HepG2 (cell line): Measurements from ENCODE around the gene CMTR2. TPM values are rescaled to one million over a fixed set of nuclear protein-coding genes. Genes with fewer than 3 reads are reported as not detected.

Source experiments
- ATAC-seq: fragments of 200-7000 bp; cut with Tn5 transposase; 3 replicates; pipeline ENCODE4 v1.9.1; 2020; ENCODE audit warnings: mild to moderate bottlenecking, moderate library complexity
- BruUV-seq: library from RNA; stranded (reverse); fragments of 400-500 nt; replicated peaks from 2 replicates; lab custom pipeline; 2021; lab: Mats Ljungman, UMichigan
- CTCF ChIA-PET: fragments of 300-600 bp; formaldehyde crosslinking; extraction: SDS; loops from one replicate; lab custom pipeline; 2021; ENCODE audit warnings: low total read pairs, inconsistent platforms, low intra/inter-chr PET ratio; lab: Yijun Ruan, JAX
- POLR2A ChIA-PET: fragments of 350-600 bp; sonication (Branson Sonifier 250); formaldehyde crosslinking; loops from one replicate; lab custom pipeline; 2020; ENCODE audit warnings: antibody characterized with exemption, inconsistent platforms; lab: Yijun Ruan, JAX
- DNase-seq: peaks from one replicate; pipeline ENCODE4 v3.0.0-alpha.2; 2015; ENCODE audit warnings: low spot score
- FAIRE-seq: peaks from 3 replicates; lab custom pipeline; 2011; peaks lifted over from hg19 to GRCh38; lab: Jason Lieb, UNC
- H2AFZ ChIP-seq: one replicate; pipeline ENCODE4 v1.6.1; 2011; ENCODE audit warnings: low read length, inconsistent platforms
- H3K27ac ChIP-seq: fragments of 300-600 bp; 3 replicates; pipeline ENCODE4 v1.8.0; 2011; ENCODE audit warnings: mixed run types, mild to moderate bottlenecking, mixed read lengths, low read length, inconsistent platforms; ENCODE audit not compliant: insufficient read depth; ENCODE audit errors: extremely low read length
- H3K27me3 ChIP-seq, 2 experiments: fragments of 200-600 bp in 1 of 2; 2 replicates in 1 of 2; 3 replicates in 1 of 2; pipeline versions ENCODE4 v1.6.0 to v1.8.0; 2011; ENCODE audit warnings: low read length in 2 of 2, mild to moderate bottlenecking in 2 of 2, moderate library complexity in 2 of 2, inconsistent platforms in 1 of 2; ENCODE audit not compliant: insufficient read depth in 2 of 2, control insufficient read depth in 1 of 2
- H3K36me3 ChIP-seq, 2 experiments: fragments of 200-600 bp in 1 of 2; replicated peaks in 1 of 2; 2 replicates in 1 of 2; 3 replicates in 1 of 2; pipeline versions ENCODE4 v1.5.1 to v1.8.0; 2011; ENCODE audit warnings: low read length in 2 of 2, inconsistent platforms in 1 of 2; ENCODE audit not compliant: insufficient read depth in 2 of 2, control insufficient read depth in 1 of 2
- H3K4me1 ChIP-seq: 2 replicates; pipeline ENCODE4 v1.5.1; 2012; ENCODE audit warnings: low read length, inconsistent platforms; ENCODE audit not compliant: insufficient read depth
- H3K4me2 ChIP-seq: 2 replicates; pipeline ENCODE4 v1.6.0; 2011; ENCODE audit warnings: low read depth, low read length, inconsistent platforms
- H3K4me3 ChIP-seq, 3 experiments: fragments of 200-600 bp in 1 of 3; sonication (generic), shearing (Covaris generic) in 1 of 3; replicated peaks in 1 of 3; 2 replicates each; pipeline ENCODE4 v1.5.1; 2011 to 2016; ENCODE audit warnings: low read length in 3 of 3, inconsistent platforms in 2 of 3, low read depth in 2 of 3, mild to moderate bottlenecking in 2 of 3, control low read depth in 1 of 3, mixed read lengths in 1 of 3; ENCODE audit not compliant: insufficient read depth in 1 of 3
- H3K79me2 ChIP-seq: one replicate; pipeline ENCODE4 v1.6.1; 2011; ENCODE audit warnings: low read length, inconsistent platforms; ENCODE audit not compliant: insufficient read depth
- H3K9ac ChIP-seq: 2 replicates; pipeline ENCODE4 v1.6.0; 2011; ENCODE audit warnings: mild to moderate bottlenecking, low read depth, low read length, inconsistent platforms; ENCODE audit not compliant: insufficient read depth
- H3K9me3 ChIP-seq: 2 replicates; pipeline ENCODE4 v1.5.1; 2012; ENCODE audit warnings: mild to moderate bottlenecking, low read length
- H4K20me1 ChIP-seq: 2 replicates; pipeline ENCODE4 v1.6.0; 2011; ENCODE audit warnings: inconsistent platforms, mild to moderate bottlenecking, low read length, moderate library complexity; ENCODE audit not compliant: insufficient read depth
- CENPX ChIP-seq: sonication (generic); formaldehyde crosslinking; IDR thresholded peaks from 2 replicates; pipeline ENCODE4 v1.9.0; 2021; ENCODE audit warnings: mild to moderate bottlenecking, missing genetic modification reagents, moderate library complexity
- GTF3A ChIP-seq: sonication (generic); formaldehyde crosslinking; conservative IDR thresholded peaks from 2 replicates; pipeline ENCODE4 v1.4.0; 2020; ENCODE audit warnings: mild to moderate bottlenecking, missing genetic modification reagents
- KDM1A ChIP-seq: IDR thresholded peaks from 2 replicates; pipeline ENCODE4 v1.6.1; 2016; ENCODE audit warnings: missing compliant biosample characterization
- ZNF230 ChIP-seq: sonication (generic); formaldehyde crosslinking; IDR thresholded peaks from 2 replicates; pipeline ENCODE4 v1.4.0; 2020; ENCODE audit warnings: mild to moderate bottlenecking, missing genetic modification reagents
- ZNF616 ChIP-seq: sonication (generic); formaldehyde crosslinking; IDR thresholded peaks from 2 replicates; pipeline ENCODE4 v1.5.0; 2020; ENCODE audit warnings: low read depth, mild to moderate bottlenecking, missing genetic modification reagents
- ZNF746 ChIP-seq: sonication (generic); formaldehyde crosslinking; IDR thresholded peaks from 2 replicates; pipeline ENCODE4 v1.8.0; 2022; ENCODE audit warnings: mild to moderate bottlenecking, missing genetic modification reagents
- ZSCAN20 ChIP-seq: sonication (generic); formaldehyde crosslinking; IDR thresholded peaks from 2 replicates; pipeline ENCODE4 v1.4.0; 2020; ENCODE audit warnings: missing genetic modification reagents, mild to moderate bottlenecking, borderline replicate concordance
- WGBS: methylation state at CpG from one replicate; pipeline ENCODE4 v1.1.6; 2017; ENCODE audit warnings: low lambda C conversion rate; 5-methylcytosine and 5-hydroxymethylcytosine counted together
- in situ Hi-C: cut with HindIII; loops from 2 replicates; pipeline ENCODE4 v1.10.0; 2017; ENCODE audit warnings: low pct_unique_long_range_greater_than_20kb; ENCODE audit not compliant: extremely low pct_ligation_motif_present
- intact Hi-C: fragments of 100-400 bp; cut with micrococcal nuclease; formaldehyde crosslinking; loops from one replicate; pipeline ENCODE4 v1.10.0; 2022; ENCODE audit not compliant: unreplicated experiment
- polyA plus RNA-seq, 8 experiments: library from polyadenylated mRNA; depleted of rRNA in 3 of 8; stranded (reverse) in 7 of 8; unstranded in 1 of 8; fragments of >200 nt; fragmentation: Illumina TruSeq in 4 of 8; extraction: Trizol in 4 of 8; gene quantifications; 2 replicates each; pipeline versions ENCODE4 v1.2.1 to v1.2.3, GENCODE V29; 2011 to 2016; ENCODE audit warnings: low read depth in 4 of 8, missing spikeins in 1 of 8, mixed read lengths in 1 of 8; ENCODE audit not compliant: insufficient read depth in 1 of 8
- total RNA-seq, 5 experiments: library from RNA; depleted of rRNA; stranded (reverse); fragments of >200 nt; fragmentation: Illumina TruSeq; extraction: Trizol; gene quantifications; 2 replicates each; pipeline ENCODE4 v1.2.3, GENCODE V29; 2016; ENCODE audit warnings: low read depth in 1 of 5
- TF ChIP-seq, protein P1 (sequence below): sonication (generic); formaldehyde crosslinking; IDR thresholded peaks from 2 replicates; pipeline ENCODE4 v1.4.0; 2020; ENCODE audit warnings: missing genetic modification reagents, borderline replicate concordance

Gene CMTR2
- total and polyA plus RNA-seq, 2 of the 13 experiments (the other 11 are each of a cell fraction or from before 2014, with no cell fraction given): 15.0 to 19.9 TPM

GRCh38 chr16:71255721-71256120 lies 33.5 kb downstream of the CMTR2 start:
- WGBS: 0% methylated on average over 6 of the region's 6 CpGs
- Histone ChIP-seq H3K9ac (no peak overlapping the region), H3K4me2 (no peak overlapping the region), H3K4me3 (no peak overlapping the region), H2AFZ (no peak overlapping the region), H3K4me1 (no peaks in the 10 kb centered on the region), H3K9me3 (no peaks in the 10 kb centered on the region), H3K27ac (no peak overlapping the region), H4K20me1 (no peaks in the 10 kb centered on the region), H3K79me2 (no peaks in the 10 kb centered on the region), H3K36me3 (no peaks in the 10 kb centered on the region), H3K27me3 (peaks cover 0 to 23% of the 10 kb centered on the region in 2 experiments; a peak in 2 of 5 replicates)
- ChIA-PET CTCF (no interaction called here), POLR2A (no interaction called here)
- FAIRE-seq (no peak), ATAC-seq (peak; percentile 35; the same call in 1 of the 3 replicates), DNase-seq (no peak)
- TF ChIP-seq ZNF746: no peak
- no peak for TF ChIP-seq KDM1A (CRISPR knock-in tag)
- no peak for TF ChIP-seq ZNF616
- no peak for TF ChIP-seq GTF3A (CRISPR knock-in tag)
- TF ChIP-seq ZNF230 (CRISPR knock-in tag): no peak
- no peak for TF ChIP-seq CENPX (CRISPR knock-in tag)
- TF ChIP-seq ZSCAN20 (CRISPR knock-in tag): no peak
- TF ChIP-seq, protein P1, sequence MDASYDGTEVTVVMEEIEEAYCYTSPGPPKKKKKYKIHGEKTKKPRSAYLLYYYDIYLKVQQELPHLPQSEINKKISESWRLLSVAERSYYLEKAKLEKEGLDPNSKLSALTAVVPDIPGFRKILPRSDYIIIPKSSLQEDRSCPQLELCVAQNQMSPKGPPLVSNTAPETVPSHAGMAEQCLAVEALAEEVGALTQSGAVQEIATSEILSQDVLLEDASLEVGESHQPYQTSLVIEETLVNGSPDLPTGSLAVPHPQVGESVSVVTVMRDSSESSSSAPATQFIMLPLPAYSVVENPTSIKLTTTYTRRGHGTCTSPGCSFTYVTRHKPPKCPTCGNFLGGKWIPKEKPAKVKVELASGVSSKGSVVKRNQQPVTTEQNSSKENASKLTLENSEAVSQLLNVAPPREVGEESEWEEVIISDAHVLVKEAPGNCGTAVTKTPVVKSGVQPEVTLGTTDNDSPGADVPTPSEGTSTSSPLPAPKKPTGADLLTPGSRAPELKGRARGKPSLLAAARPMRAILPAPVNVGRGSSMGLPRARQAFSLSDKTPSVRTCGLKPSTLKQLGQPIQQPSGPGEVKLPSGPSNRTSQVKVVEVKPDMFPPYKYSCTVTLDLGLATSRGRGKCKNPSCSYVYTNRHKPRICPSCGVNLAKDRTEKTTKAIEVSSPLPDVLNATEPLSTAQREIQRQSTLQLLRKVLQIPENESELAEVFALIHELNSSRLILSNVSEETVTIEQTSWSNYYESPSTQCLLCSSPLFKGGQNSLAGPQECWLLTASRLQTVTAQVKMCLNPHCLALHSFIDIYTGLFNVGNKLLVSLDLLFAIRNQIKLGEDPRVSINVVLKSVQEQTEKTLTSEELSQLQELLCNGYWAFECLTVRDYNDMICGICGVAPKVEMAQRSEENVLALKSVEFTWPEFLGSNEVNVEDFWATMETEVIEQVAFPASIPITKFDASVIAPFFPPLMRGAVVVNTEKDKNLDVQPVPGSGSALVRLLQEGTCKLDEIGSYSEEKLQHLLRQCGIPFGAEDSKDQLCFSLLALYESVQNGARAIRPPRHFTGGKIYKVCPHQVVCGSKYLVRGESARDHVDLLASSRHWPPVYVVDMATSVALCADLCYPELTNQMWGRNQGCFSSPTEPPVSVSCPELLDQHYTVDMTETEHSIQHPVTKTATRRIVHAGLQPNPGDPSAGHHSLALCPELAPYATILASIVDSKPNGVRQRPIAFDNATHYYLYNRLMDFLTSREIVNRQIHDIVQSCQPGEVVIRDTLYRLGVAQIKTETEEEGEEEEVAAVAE (CRISPR knock-in tag): no peak
- no TSS peak for BruUV-seq
- in situ Hi-C loops: no loop called here
- intact Hi-C loops: loop anchor here (2.0 kb wide), 1 partner anchor 53 kb away; no protein-coding TSS in a partner anchor
